K562 (cell line): ENCODE results near the gene B3GNT7. TPM values are rescaled to one million over a fixed set of nuclear protein-coding genes. Genes with fewer than 3 reads are reported as not detected.

Experiments used
- ATAC-seq: fragments of 200-7000 bp; cut with Tn5 transposase; 3 replicates; pipeline ENCODE4 v1.9.1; 2020; ENCODE audit warnings: moderate library complexity
- BruUV-seq: library from RNA; stranded (reverse); fragments of 400-500 nt; replicated peaks from 2 replicates; lab custom pipeline; 2021; lab: Mats Ljungman, UMichigan
- CTCF ChIA-PET: fragments of 300-600 bp; formaldehyde crosslinking; extraction: SDS; loops from one replicate; lab custom pipeline; 2021; ENCODE audit warnings: low intra/inter-chr PET ratio; lab: Yijun Ruan, JAX
- POLR2A ChIA-PET: fragments of 300-600, 350-650 bp; sonication (Branson Sonifier 250); formaldehyde crosslinking; extraction: SDS; loops from one replicate; lab custom pipeline; 2021; ENCODE audit warnings: antibody characterized with exemption, inconsistent platforms; lab: Yijun Ruan, JAX
- DNase-seq, 4 experiments: peaks; one replicate each; pipeline versions ENCODE4 v3.0.0 to v3.0.0-alpha.2; 2011 to 2018; ENCODE audit warnings: low spot score in 3 of 4, mixed read lengths in 3 of 4; ENCODE audit errors: extremely low read depth in 1 of 4
- FAIRE-seq: peaks from 2 replicates; lab custom pipeline; 2011; peaks lifted over from hg19 to GRCh38; lab: Jason Lieb, UNC
- H2AFZ ChIP-seq: 2 replicates; pipeline ENCODE4 v1.6.0; 2011; ENCODE audit warnings: low read depth, low read length, control low read depth, inconsistent platforms
- H3K27ac ChIP-seq: fragments of 200-600 bp; 3 replicates; pipeline ENCODE4 v1.8.0; 2011; ENCODE audit warnings: low read depth, mild to moderate bottlenecking, control low read depth, inconsistent platforms, low read length, moderate library complexity, mixed read lengths; ENCODE audit errors: extremely low read depth
- H3K27me3 ChIP-seq, 2 experiments: fragments of 300-600 bp in 1 of 2; 2 replicates in 1 of 2; 3 replicates in 1 of 2; pipeline versions ENCODE4 v1.6.0 to v1.8.0; 2011; ENCODE audit warnings: inconsistent platforms in 2 of 2, low read length in 2 of 2, mild to moderate bottlenecking in 1 of 2, mixed read lengths in 1 of 2, moderate library complexity in 1 of 2; ENCODE audit not compliant: control insufficient read depth in 2 of 2, insufficient read depth in 2 of 2
- H3K36me3 ChIP-seq: fragments of 300-600 bp; 3 replicates; pipeline ENCODE4 v1.8.0; 2011; ENCODE audit warnings: mild to moderate bottlenecking, low read length, inconsistent platforms; ENCODE audit not compliant: control insufficient read depth, insufficient read depth
- H3K4me1 ChIP-seq, 2 experiments: fragments of 200-600 bp in 1 of 2; replicated peaks in 1 of 2; 2 replicates in 1 of 2; 3 replicates in 1 of 2; pipeline versions ENCODE4 v1.5.1 to v1.8.0; 2011; ENCODE audit warnings: inconsistent platforms in 2 of 2, low read length in 2 of 2, mild to moderate bottlenecking in 1 of 2, mixed read lengths in 1 of 2, moderate library complexity in 1 of 2; ENCODE audit not compliant: control insufficient read depth in 2 of 2, insufficient read depth in 2 of 2
- H3K4me2 ChIP-seq: 2 replicates; pipeline ENCODE4 v1.6.1; 2011; ENCODE audit warnings: low read length, control low read depth, inconsistent platforms, mixed read lengths; ENCODE audit not compliant: insufficient read depth
- H3K4me3 ChIP-seq: fragments of 200-600 bp; sonication (generic), shearing (Covaris generic); 2 replicates; pipeline ENCODE4 v1.5.1; 2016; ENCODE audit warnings: control low read depth, inconsistent platforms
- H3K79me2 ChIP-seq: fragments of 200-600 bp; 3 replicates; pipeline ENCODE4 v1.8.0; 2011; ENCODE audit warnings: low read length, inconsistent platforms; ENCODE audit not compliant: control insufficient read depth, insufficient read depth
- H3K9ac ChIP-seq, 2 experiments: 2 replicates each; pipeline versions ENCODE4 v1.6.0 to v1.6.1; 2011; ENCODE audit warnings: low read depth in 2 of 2, low read length in 2 of 2, control low read depth in 1 of 2, inconsistent platforms in 1 of 2, mild to moderate bottlenecking in 1 of 2, mixed read lengths in 1 of 2; ENCODE audit not compliant: insufficient read depth in 1 of 2
- H3K9me1 ChIP-seq: one replicate; pipeline ENCODE4 v1.6.0; 2011; ENCODE audit warnings: inconsistent platforms, mild to moderate bottlenecking, low read length, moderate library complexity; ENCODE audit not compliant: control insufficient read depth, insufficient read depth
- H3K9me3 ChIP-seq: replicated peaks from 2 replicates; pipeline ENCODE4 v1.5.1; 2011; ENCODE audit warnings: low read depth, low read length, inconsistent platforms; ENCODE audit not compliant: control insufficient read depth, insufficient read depth
- H4K20me1 ChIP-seq: replicated peaks from 2 replicates; pipeline ENCODE4 v1.6.1; 2011; ENCODE audit warnings: low read length, inconsistent platforms, mixed read lengths; ENCODE audit not compliant: control insufficient read depth, insufficient read depth
- ZNF121 ChIP-seq: sonication (generic); formaldehyde crosslinking; conservative IDR thresholded peaks from 2 replicates; pipeline ENCODE4 v1.8.0; 2022; ENCODE audit warnings: missing genetic modification reagents
- WGBS: fragments of 100-300 bp; shearing (Covaris generic); methylation state at CpG from one replicate; pipeline ENCODE4 v1.1.6; 2016; ENCODE audit warnings: low coverage, mixed read lengths; ENCODE audit not compliant: insufficient coverage; ENCODE audit errors: missing lambda C conversion rate; 5-methylcytosine and 5-hydroxymethylcytosine counted together
- in situ Hi-C: fragments of 300-500 bp; cut with MboI; formaldehyde crosslinking; loops from 4 replicates; pipeline ENCODE4 v1.15.0; 2018; ENCODE audit warnings: inconsistent platforms, mixed read lengths
- intact Hi-C: fragments of 100-400 bp; cut with micrococcal nuclease; formaldehyde crosslinking; loops from 2 replicates; pipeline ENCODE4 v1.14.2; 2022
- polyA plus RNA-seq, 8 experiments: library from polyadenylated mRNA; depleted of rRNA in 4 of 8; stranded (reverse) in 5 of 8; unstranded in 3 of 8; fragments of >200 nt; fragmentation: Nextera tagmentation in 2 of 8; fragmentation: Illumina TruSeq in 1 of 8; extraction: Ambion mirVana in 2 of 8; extraction: Trizol in 1 of 8; gene quantifications; 2 replicates each; pipeline versions ENCODE4 v1.2.1 to v1.2.3, GENCODE V29; 2011 to 2014; ENCODE audit warnings: inconsistent platforms in 1 of 8, missing spikeins in 1 of 8
- total RNA-seq, 7 experiments: library from RNA; depleted of rRNA in 6 of 7; stranded (reverse); fragments of >200 nt in 6 of 7; fragmentation: Illumina TruSeq in 2 of 7; extraction: Trizol in 2 of 7; gene quantifications; 2 replicates each; pipeline versions ENCODE4 v1.2.1 to v1.2.3, GENCODE V29; 2011 to 2021; ENCODE audit warnings: low replicate concordance in 1 of 7
- TF ChIP-seq, protein P1 (sequence below): fragments of 250-450 bp; sonication (Bioruptor Pico); IDR thresholded peaks from 2 replicates; pipeline ENCODE4 v1.8.0; 2022; ENCODE audit warnings: inconsistent platforms, mild to moderate bottlenecking, moderate library complexity, borderline replicate concordance

Gene B3GNT7
- total and polyA plus RNA-seq, 9 of the 15 experiments (the other 6 are each of a cell fraction or from before 2014, with no cell fraction given), result 0.20 TPM; not detected in 8

DNA sequence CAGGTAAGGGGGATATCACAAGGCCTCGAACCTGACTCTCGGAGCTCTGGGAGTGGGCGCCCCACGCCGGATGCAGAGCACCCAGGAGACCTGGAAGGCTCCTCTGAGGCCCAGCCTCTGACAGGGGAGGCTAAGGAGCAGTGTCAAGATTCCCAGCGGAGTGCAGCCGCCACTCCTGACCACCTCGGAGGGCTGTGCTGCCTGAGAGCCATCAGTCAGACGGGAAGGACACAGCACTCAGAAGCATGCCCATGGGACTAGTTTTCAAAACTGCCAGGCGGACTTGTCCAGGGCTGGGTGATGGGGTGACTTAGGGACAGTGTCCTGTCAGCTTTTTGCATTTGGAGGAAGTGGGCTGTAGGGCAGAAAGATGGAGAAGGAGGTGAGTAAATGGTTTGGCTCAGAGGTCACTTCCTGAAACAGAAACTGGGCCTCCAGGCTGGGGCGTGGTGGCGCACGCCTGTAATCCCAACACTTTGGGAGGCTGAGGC is 34.6 kb upstream of the B3GNT7 start:
- ChIA-PET CTCF (no interaction called here), POLR2A (interaction anchor here (0.6 kb wide), 1 partner anchor 1520 kb away, joined by 4 read pairs; no protein-coding TSS in a partner anchor)
- no TSS peak for BruUV-seq
- Histone ChIP-seq H3K27ac (no peak overlapping the region), H3K27me3 (peaks cover 0 to 15% of the 10 kb centered on the region in 2 experiments; a peak in 2 of 5 replicates), H3K79me2 (no peaks in the 10 kb centered on the region), H3K9me1 (no peaks in the 10 kb centered on the region), H3K36me3 (no peaks in the 10 kb centered on the region), H3K9ac (no peak overlapping the region), H2AFZ (no peak overlapping the region), H3K4me2 (no peak overlapping the region), H3K4me1 (peaks cover 9 to 13% of the 10 kb centered on the region in 2 experiments; a peak in 4 of 5 replicates), H4K20me1 (no peaks in the 10 kb centered on the region), H3K4me3 (no peak overlapping the region), H3K9me3 (no peaks in the 10 kb centered on the region)
- no peak for ATAC-seq
- WGBS, result 64% methylated on average over 10 of the region's 13 CpGs
- intact Hi-C loops (no loop called here), in situ Hi-C loops (no loop called here)
- no peak for FAIRE-seq
- DNase-seq, result no peak
- TF ChIP-seq ZNF121 (CRISPR knock-in tag), result 0 out of 2 replicates have a peak, but pooled peaks have one; percentile 18
- TF ChIP-seq, protein P1, sequence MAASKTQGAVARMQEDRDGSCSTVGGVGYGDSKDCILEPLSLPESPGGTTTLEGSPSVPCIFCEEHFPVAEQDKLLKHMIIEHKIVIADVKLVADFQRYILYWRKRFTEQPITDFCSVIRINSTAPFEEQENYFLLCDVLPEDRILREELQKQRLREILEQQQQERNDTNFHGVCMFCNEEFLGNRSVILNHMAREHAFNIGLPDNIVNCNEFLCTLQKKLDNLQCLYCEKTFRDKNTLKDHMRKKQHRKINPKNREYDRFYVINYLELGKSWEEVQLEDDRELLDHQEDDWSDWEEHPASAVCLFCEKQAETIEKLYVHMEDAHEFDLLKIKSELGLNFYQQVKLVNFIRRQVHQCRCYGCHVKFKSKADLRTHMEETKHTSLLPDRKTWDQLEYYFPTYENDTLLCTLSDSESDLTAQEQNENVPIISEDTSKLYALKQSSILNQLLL (CRISPR knock-in tag), result no peak
